GM19240 (cell line): ENCODE results near the gene CDK6.
"Not testable (repeated sequence)": the region's sequence is repeated elsewhere in the genome, so short reads cannot be mapped to it uniquely, and the experiment has no call there.

Experiments
- DNase-seq: peaks from one replicate; pipeline ENCODE4 v3.0.0; 2011; ENCODE audit warnings: low spot score; ENCODE audit not compliant: insufficient read length

The CDK6 gene

GRCh38 chr7:92763636-92764423 lies 72.5 kb downstream of the CDK6 start:
- no peak for DNase-seq

- DNase-seq: no peak
These were observed 73.5 kb downstream of the CDK6 start for GRCh38 chr7:92762851-92763250.

GRCh38 chr7:92761391-92762097 lies 74.8 kb downstream of the CDK6 start:
- no peak for DNase-seq

- DNase-seq: no peak
These were observed 77.5 kb downstream of the CDK6 start for GRCh38 chr7:92758796-92759431.

GRCh38 chr7:92757311-92757910 lies 79.0 kb downstream of the CDK6 start:
- DNase-seq: not testable (repeated sequence)

- DNase-seq: no peak
These were observed 80.7 kb downstream of the CDK6 start for GRCh38 chr7:92755680-92756079.

GRCh38 chr7:92754919-92755581 lies 81.3 kb downstream of the CDK6 start:
- no peak for DNase-seq

GRCh38 chr7:92753614-92754013 lies 82.8 kb downstream of the CDK6 start:
- DNase-seq: no peak

GRCh38 chr7:92751902-92752901 lies 84.2 kb downstream of the CDK6 start:
- no peak for DNase-seq

GRCh38 chr7:92750946-92751345 lies 85.4 kb downstream of the CDK6 start:
- DNase-seq: no peak

- DNase-seq: no peak
These were observed 85.9 kb downstream of the CDK6 start for GRCh38 chr7:92750447-92750839.

- no peak for DNase-seq
These were observed 86.4 kb downstream of the CDK6 start for GRCh38 chr7:92749832-92750446.

GRCh38 chr7:92749327-92749755 lies 87.0 kb downstream of the CDK6 start:
- no peak for DNase-seq

- DNase-seq: no peak
These were observed 87.9 kb downstream of the CDK6 start for GRCh38 chr7:92748495-92748894.

GRCh38 chr7:92747041-92747835 lies 89.1 kb downstream of the CDK6 start:
- no peak for DNase-seq

GRCh38 chr7:92745241-92745640 lies 91.1 kb downstream of the CDK6 start:
- DNase-seq: no peak

GRCh38 chr7:92744180-92744579 lies 92.2 kb downstream of the CDK6 start:
- not testable (repeated sequence) for DNase-seq

- no peak for DNase-seq
These were observed 94.2 kb downstream of the CDK6 start for GRCh38 chr7:92742186-92742585.

GRCh38 chr7:92740700-92741126 lies 95.7 kb downstream of the CDK6 start:
- DNase-seq: no peak
